ENCODE results near the gene NEUROG2.
A peak's percentile ranks its signal among the peaks of the same experiment; 100 is the strongest.

DNA sequence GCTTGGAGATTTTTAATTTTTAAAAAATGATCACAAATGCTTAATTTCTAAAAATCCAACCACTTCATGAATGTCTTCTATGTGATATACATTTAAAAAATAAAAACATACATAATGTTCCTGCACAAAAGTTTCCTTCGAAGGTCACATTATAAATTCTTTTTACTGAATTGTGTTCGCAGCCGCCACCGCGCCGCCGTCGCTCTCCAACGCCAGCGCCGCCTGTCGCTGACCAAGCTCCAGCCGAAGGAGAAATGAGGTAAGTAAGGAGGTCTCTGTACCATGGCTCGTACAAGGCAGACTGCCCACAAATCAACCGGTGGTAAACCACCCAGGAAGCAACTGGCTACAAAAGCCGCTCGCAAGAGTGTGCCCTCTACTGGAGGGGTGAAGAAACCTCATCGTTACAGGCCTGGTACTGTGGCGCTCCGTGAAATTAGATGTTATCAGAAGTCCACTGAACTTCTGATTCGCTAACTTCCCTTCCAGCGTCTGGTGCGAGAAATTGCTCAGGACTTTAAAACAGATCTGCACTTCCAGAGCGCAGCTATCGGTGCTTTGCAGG is 48.8 kb upstream of the NEUROG2 start:
- TF ChIP-seq, protein P1, sequence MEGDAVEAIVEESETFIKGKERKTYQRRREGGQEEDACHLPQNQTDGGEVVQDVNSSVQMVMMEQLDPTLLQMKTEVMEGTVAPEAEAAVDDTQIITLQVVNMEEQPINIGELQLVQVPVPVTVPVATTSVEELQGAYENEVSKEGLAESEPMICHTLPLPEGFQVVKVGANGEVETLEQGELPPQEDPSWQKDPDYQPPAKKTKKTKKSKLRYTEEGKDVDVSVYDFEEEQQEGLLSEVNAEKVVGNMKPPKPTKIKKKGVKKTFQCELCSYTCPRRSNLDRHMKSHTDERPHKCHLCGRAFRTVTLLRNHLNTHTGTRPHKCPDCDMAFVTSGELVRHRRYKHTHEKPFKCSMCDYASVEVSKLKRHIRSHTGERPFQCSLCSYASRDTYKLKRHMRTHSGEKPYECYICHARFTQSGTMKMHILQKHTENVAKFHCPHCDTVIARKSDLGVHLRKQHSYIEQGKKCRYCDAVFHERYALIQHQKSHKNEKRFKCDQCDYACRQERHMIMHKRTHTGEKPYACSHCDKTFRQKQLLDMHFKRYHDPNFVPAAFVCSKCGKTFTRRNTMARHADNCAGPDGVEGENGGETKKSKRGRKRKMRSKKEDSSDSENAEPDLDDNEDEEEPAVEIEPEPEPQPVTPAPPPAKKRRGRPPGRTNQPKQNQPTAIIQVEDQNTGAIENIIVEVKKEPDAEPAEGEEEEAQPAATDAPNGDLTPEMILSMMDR (IDR thresholded peaks at IDR 0.05) = peak; percentile 17
- no peak for TF ChIP-seq EZH2 (IDR thresholded peaks at IDR 0.05)
